GM18861 (cell line): ENCODE measurements around the gene SKI.

Source experiments
- ATAC-seq: cut with Tn5 transposase; IDR thresholded peaks from one replicate; pipeline ENCODE4 v1.9.1; 2021; ENCODE audit not compliant: unreplicated experiment

SKI gene

DNA sequence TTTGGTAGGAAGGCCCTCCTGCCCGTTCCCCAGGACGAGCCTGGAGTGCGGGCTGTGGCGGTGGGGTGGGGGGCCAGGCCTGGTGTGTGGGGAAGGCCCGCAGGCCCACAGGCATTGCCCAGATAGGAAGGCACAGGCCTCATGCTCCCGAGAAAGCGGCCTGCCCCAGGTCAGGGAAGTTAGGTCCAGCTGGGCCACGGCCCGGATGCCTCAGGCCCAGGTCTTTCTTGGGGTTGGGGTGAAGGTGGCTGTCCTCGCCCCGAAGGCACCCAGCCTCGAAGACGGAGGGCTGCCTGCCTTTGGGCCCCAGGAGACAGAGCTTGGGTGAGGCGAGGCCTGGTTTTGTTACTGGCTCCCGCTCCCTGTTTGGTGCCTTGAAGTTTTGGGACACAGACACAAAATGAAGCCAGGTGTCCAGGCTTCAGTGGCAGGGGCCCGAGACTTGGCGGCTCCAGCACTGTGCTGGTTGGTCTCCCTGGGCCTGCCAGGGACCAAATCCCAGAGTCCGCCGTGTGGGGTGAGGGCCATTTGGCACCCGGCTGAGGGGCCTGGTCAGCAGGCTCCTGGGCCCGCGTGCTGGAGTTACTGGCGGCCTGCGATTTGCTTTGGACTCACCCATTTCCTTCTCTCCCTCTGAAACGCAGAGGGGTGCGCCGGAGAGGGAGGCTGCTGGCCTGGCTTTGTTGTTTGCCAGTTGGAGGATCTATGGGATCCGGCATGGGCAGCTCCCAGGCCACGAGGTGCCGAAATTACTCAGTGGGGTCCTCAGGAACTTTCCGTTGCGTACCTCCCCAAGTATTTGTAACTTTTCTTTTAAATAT is 2.0 kb downstream of the SKI start:
- no peak for ATAC-seq

DNA sequence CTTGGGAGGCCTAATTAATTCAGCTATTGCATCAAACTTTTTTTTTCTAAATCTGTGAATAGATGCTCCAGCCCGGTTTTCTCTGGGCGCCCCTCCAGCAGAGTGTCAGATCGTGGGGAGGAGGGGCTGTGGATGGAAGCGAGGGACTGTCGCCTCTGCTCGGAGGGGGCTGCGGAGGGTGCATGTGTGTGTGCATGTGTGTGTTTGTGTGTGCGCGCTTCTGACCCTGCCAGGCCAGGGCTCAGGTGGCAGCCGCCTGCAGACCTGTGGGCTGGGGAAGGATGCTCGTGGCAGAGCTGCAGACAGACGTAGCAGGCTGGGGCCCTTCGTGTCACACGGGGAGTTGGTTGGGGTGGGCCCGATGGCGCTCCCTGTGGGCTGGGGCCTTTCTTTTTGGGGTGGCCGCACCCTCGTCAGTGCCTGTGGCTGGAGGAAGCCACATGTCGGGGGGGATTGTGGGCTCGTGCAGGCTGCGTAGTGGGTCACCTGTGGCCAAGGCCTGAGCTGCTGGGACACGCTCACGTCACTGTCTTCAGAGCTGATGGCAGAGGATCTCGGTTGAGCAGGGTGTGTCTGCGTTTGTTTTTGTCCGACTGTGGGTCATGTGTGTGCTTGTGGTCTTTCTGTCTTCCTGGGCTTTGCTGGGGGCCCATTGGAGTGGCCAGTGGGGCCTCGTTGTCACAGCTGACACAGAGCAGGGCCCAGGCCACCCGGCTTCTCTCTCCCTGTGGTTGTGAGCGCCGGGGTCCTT is 2.8 kb downstream of the SKI start:
- no peak for ATAC-seq

DNA sequence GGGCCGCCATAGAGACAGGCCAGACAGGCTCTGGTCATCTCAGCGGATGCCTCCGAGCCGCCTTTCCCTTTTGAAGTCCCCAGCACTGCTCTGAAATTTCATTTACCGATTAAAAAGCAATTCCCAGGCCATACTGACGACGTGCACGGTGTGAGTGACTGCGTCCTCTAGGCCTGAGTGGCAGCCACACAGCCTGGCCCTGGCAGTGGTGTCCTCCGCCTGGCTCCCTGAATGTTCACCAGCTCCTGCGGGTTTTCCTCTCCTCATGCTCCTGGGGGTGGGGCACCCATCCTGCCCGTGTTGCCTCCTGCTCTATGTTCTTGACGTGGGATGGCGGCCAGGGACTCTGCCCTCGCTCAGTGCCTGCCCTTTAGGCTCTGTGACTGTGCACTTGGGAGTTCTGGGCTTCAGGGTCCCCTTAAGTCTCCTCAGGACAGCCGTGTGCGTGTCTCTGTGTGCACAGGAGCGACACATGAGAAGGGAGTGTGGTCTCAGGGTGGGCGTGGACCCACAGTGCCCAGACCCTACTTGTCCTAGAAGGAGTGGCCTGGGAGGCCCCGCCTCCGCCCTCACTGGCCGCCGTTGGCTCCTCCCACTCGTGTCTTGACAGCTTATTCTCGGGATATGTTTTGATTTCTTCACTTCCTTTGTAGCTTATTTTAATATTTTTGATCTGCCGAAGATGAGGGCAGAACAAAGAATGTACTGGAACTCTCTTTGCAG is 3.6 kb downstream of the SKI start:
- ATAC-seq, result no peak

DNA sequence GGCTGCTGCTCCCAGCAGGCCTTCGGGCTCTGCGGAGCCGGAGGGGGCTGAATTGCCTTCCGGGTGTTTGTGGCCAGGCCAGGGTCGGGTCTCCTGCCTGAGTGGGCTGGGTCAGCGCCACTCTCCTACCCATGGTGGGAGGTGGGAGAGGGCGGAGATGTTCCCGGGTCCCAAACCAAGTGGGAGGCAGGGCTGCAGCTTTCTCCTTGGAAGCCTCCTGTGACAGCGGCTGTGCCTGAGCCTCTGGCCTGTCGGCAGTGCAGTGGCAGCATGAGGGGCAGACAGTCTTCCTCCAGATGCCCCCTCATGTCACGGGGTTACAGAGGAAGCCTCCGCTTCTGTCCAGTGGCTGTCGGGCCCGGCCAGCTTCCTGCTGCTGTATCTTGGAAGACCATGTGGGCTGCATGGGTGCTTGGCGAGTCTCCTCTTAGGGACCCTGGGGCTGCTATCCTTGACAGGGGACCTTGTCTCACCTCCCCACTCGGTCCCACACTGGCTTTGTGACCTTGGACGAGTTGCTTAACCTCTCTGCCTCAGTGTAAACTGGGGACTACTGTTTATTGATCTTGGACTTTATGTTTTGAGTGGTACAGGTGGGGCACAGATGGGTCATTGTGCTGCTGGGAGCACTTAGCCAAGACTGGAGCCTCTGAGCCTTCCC is 4.3 kb downstream of the SKI start:
- no peak for ATAC-seq

DNA sequence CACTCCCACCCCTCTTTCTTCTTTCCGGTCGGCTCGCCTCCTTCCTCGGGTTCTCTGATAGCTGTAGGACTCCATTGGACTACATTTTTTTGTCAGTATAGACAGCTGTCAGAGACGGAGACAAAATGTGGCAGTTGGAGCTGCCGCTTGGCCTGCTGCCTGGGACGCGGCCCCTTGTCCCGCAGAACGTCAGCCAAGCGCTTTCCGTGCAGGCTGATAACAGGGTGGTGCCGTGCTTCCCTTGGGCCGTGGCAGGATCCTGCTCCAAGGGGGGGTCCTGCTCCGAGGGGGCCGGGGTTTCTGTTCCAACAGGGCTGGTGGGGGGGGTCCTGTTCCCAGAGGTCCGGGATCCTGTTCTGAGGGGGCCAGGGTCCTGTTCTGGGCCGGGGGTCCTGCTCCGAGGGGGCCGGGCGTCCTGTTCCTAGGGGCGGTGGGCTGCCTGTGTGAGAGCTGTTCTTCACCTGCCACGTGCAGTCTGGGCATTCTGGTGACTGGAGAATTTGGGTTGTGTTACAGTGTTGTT is 4.9 kb downstream of the SKI start:
- no peak for ATAC-seq

DNA sequence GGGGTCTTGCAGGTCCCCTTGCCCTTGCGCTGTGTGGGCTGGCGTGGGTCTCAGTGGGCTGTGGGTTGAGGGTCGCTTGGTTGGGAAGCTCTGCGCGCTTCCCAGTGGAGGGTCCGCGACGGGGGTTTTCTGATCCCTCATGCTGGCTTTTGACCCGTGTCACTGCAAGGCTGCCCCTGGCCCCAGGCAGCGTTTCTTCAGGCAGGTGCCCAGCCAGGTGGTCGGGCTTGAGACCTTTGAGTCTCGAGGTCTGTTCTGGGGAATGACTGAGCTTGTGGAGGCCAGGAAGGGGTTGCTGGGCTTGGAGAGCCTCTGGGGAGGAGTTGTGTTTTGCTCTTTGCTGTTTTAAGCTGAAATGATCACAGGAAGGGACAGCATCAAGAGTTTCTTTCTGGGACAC is 5.3 kb downstream of the SKI start:
- no peak for ATAC-seq

DNA sequence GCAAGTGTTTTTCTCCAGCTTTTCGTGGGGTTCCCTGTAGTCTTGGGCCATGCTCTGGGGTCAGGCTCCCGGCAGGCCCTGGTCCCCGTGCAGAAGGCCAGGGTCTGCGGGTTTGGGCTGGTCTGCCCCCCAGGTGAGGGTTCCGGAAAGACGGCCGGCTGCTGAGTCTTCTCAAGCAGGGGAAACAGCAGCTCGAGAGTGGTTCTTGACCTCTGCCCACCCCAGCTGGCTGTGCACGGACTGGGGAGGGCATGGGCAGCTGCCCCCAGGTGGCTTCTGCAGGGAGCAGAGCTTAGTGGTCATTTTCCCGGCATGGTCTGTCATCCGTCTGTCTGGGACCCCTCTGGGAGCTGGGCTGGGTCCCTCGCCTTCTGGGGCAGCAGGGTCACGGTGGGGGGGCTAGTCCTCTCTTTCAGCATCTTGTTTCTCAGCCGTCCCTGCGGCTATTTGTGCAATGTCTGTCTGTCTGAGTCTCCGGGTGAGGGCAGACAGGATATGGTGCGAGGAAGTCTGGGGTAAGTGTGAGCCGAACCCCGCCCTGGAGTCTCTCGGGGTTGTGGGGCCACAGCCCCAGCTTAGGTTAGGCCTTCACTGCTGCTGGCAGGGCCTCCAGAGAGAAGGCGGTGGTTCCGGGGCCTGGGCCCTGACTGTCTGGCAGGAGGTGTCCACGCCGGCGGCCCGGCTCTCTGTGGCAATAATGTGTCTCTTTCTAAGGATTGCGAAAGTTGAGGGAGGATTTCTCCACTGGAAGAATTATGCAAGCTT is 6.1 kb downstream of the SKI start:
- no peak for ATAC-seq

DNA sequence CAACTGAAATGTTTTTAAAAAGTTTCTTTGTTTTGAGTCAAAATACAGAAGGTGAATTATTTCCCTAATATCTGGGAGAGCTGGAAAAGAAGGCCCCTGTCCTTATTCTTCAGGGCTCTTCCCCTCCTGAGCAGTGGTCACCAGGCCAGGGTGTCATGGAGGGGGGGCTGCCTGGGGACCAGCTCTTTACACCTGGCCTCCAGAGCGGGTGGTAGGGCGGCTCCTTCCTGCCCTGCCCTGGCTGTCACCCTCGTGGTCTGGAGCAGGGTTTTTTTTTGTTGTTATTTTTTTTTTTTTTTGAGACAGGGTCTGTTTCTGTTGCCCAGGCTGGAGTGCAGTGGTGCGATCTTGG is 6.6 kb downstream of the SKI start:
- ATAC-seq, result no peak

DNA sequence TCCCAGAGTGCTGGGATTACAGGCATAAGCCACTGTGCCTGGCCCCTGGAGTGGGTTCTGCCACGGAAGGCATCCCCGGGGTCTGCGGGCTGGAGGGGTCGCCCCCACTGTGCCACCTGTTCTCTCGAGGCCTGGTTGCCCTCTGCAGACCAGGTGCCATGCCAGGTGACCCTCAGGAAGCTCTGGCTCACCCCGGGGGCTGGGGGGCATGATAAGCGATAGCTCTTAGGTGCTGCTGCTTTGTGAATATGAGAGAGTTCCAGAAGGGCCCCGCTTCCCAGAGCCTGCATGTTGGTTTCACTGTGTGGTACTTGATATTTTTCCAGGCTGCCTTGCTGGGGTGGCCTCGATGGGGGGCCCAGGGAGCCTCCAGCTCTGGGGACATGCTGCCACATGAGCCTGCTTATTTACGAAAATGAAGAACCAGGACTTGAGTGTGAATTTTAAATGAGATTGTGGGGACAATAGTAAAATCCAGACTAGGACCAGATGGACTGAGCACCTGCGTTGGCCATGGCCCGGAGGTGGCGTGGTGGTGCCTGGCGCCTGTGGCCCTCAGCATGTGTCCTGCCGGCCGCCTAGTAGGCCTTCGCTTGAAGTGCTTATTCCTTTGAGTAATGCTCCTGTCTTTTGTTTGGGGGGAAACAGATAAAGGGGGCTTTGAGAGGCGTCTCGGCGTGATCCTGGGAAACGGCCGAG is 7.3 kb downstream of the SKI start:
- no peak for ATAC-seq

DNA sequence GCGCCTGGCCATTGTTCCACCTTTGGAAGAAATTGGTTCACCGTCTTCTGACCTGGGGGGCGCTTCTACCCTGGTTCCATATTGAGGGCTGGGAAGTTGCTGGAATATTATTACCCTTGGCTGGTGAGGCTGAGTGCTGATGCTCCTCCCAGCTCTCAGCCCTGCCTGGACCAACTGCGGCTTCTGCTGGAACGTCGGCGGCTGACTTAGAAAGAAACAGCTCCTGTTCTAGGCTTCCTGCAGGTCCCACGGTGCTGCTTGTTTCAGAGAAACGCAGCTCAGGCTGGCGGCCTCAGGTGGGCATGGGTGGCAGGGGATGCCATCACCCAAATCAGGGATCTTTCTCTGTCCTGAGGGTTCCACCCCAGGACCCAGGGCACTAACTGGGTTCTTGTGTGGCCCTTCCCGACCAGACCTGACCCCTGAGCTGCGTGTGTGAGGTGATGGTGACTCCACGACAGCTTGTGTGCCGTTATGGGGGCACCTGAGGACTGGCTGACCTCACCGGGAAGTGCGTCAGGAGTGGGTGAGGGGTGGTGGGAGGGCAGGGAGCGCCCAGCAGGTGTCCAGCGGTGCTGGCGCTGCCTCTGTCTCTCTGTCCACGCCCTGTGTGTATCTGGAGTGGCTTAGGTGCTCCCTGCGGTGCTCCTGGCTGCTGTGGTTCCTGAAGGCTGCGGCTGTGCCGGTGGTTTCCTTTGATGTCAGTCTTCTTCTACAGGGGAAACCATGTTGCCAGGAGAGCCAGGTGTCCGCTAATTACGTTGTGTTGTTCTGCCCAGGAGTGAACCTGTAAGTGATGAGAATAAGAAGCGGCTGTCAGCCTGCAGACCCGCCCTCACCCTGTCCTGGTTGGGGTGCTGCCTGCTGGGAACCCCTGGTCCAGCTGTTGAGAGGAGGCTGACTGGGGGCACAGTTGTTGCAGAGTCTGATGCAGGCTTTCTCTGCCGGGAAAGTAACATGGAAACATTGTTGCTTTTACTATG is 8.9 kb downstream of the SKI start:
- no peak for ATAC-seq

DNA sequence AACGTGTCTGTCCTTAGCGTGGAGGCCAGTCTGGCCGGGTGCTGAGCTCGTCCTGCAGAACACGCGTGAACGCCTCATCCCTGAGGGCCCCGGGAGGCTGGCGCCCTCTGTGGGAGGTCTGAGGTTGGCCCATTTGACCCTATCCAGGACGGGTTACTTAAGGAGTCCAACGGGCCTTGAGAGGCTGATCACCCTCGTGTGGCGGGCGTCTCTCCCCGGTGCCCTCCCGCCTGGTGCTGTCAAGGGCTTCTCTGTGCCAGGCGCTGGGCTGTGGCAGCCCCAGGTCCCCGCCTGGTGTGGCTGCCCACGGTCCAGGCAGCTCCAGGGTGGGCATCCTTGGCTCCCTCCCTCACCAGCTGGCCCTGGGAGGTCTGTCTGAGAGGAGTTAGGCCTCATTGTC is 9.7 kb downstream of the SKI start:
- no peak for ATAC-seq

DNA sequence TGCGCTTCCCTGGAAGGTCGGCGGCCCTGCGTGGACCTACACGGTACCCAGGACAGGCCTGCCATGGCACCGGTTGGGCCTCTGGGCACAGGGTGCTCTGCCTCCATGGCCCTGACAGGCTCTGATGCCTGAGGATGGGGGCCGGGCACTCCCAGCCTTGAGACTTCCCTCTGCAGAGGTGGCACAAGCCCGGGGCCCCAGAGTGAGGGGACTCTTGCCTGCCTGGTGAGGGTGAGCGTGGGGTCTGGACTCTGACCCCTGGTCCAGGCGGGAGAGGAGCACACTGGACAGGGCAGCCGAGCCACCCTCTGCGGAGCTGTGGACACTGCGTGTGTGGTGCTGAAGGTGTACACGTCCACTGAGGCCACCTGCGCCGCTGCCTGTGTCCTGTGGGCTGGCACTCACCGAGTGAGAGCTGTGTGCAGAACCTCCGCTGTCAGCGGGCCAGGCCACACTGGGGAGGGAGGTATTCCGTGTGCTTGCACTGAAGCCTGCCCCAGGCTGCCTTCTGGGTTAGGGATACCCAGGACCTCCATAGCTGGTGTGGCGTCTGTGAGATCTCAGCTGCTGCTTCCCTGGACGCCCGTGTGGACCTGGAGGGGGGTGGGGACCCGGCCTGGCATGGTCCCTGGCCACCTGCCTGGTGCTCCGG is 10.4 kb downstream of the SKI start:
- ATAC-seq, result no peak

DNA sequence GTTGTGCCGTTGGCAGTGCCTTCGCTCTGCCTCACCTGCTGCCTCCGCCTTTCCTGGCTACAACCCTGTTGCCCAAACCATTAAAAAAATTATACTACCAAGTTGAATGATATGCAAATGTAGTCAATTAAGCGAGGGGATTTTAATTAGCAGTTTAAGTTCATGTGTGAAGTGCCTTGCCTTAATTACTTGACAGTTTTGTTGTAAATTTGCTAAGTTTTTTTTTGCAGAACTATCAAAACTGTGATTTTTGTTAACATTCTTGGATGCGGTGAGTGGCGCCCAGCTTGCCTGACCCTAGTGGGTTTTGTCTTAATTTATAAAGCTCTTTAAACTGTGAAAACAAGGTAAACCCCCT is 10.9 kb downstream of the SKI start:
- ATAC-seq, result no peak

DNA sequence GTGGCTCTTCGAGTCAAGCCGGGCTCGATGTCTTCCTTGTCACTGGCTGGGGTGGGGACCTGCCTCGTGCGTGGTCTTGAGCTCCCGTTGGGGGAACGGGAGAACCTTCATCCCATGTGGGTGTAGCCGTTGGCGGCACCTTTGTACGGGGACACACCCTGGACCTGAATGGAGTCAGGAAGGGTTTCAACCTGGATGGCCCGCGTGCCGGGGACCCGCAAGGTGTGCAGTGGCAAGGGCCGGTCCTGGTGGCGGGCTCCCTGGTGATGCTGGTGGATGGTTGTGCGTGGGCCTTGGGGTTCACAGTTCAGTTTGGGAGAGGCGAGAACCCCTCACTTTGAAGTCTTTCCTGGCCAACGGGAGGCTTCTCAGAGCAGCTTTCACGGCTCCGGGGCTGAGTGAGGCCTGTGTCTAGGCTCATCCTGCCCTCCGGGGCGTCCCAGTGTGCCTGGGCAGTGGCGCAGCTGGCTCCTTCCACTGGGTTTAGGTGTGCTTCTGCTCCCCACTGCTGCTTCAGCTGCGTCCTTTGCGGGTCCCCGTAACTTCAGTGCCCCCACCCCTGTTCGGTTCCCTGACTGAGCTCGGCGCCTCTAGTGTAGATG is 11.4 kb downstream of the SKI start:
- ATAC-seq, result no peak

DNA sequence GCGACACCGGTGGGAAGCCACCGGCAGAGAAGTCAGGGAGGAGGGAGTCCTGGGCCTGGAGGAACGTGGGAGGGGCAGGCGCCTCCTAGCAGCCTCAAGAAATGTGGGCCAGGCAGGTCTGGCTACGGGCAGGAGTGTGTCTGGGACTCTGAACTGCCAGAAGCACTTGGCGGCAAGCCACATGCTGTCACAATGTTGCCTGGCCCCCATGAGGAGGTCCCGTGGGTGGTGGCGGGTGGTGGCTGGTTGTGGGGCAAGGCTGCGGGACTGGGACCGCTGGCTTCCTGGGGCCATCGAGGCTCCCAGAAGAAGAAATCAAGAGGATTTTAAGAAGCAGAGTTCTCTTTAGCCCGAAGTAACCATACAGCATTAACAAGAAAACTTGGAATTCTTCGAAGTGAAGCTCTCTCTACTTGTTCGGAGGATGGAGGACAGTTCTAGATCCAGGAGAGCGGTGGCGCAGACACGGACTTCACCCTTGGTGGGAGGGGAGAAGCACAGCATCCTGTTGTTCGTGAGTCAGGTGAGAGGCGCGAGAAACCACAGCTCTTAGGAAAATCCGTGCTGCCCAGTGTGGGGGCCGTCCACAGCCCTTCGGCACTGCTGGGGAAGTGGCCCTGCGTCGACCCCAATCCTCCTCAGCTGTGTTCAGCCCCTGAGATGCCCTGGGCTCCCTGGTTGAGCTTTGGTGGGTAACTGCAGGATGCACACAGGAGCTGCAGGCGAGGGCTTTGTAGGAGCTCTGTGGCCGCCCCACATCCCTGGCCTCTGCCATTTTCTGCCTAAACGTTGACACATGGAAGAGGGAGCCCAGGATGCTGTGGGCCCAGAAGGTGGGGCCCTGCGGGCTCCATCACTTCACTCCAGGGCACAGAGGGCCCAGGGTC is 12.4 kb downstream of the SKI start:
- ATAC-seq, result no peak

DNA sequence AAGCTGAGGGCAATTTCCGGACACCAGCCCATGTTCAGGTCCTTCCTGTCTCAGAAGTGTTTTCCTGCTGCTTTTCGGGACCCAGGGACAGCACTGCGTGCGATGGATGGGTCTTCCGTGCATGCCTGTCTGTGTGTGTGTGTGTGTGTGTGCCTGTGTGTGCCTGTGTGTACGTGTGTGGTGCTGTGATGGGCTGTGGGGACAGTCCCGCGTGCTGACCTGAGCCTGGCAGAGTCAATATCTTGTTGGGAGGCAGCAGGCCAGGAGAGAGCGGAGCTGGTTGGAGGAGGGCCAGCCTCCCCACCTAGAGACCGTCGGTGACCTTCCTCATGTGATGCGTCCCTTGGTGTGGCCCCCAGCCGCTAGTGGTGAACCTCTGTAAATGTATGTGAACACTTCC is 13.7 kb downstream of the SKI start:
- no peak for ATAC-seq
